Left lobe of liver (tissue), 2 donors: ENCODE results near the gene MDP1. TPM values are rescaled to one million over a fixed set of nuclear protein-coding genes. Genes with fewer than 3 reads are reported as not detected.

ENCODE experiments used
- ATAC-seq: fragments of 200-7000 bp; cut with Tn5 transposase; one replicate; pipeline ENCODE4 v1.9.1; 2020; ENCODE audit warnings: mild to moderate bottlenecking, moderate library complexity
- DNase-seq: peaks from one replicate; pipeline ENCODE4 v3.0.0-alpha.2; 2020; ENCODE audit warnings: low spot score
- total RNA-seq: library from RNA; stranded (reverse); gene quantifications from one replicate; pipeline ENCODE4 v1.2.1, GENCODE V29; 2021
- donor health status: DM: no; HTN: no; CAD: no; lungs with moderate emphysema.
- donor health status: DM: no; HTN: yes; CAD: no.

The MDP1 gene
- 5.0 TPM for total RNA-seq

DNA sequence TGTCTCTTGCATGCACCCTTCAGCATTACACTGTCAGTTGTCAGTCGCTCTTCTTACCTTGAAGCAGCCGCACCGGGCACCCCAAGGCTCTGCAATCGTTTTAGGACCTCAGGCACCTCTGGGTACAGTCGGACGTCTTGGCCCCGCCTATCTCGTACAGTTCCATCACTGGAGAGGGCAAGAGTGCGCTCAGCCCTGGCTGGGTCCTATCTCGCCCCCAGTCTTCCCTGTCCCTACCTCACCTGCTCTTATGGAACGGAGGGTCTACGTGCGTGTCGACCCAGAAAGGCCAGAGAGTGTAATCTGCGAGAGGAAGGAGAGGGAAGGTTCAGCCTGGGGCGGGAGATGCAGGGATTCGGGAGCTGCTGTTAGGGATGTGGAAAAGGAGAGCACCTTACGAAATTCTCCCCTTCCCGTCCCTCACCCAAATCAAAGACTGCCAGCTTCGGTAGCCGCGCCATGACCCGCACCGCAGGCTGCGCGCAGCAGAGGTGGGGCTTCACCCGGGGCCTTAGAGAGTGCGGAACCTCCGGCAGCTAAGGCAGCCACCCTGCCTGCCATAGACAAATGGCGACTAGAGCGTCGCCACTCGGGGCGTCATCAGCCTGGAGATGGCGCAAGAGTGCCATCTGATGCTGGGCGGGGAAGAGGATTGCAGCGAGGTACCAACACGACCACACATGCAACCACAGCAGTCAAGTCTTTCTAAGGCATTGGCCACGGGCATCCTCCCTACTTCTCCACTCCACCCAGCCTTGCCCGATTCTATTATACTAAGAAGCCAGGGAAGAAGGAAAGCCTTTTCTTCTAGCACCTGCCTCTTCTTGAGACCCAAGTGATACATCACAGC, at the start of gene MDP1:
MDP1 (minus strand) TSS at position 572 of the 850 bp plus-strand sequence; CDS start at position 461, 111 bp downstream.
- DNase-seq: peak; percentile 83
- peak; percentile 88 for ATAC-seq

DNA sequence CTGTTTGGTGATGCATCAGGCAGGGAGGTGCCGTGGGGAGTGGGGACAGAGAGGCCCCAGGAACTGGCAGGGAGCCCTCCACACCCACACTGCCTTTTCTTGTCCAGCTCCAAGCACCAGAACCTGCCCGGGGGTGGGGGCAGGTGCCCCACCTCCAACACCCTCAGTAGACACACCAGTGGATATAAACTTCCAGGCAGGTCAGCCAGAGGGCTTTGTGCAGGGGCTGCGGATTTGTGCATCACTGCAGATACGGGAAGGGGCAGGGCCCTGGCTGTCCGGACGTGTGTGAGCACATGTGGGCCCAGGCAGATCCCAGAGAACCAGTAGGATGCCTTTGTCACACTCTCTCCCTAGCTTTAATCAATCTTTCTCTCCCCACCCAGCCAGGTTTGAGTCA, 48.4 kb upstream of the MDP1 start:
- no peak for ATAC-seq
- no peak for DNase-seq

- ATAC-seq (no peak), DNase-seq (no peak)
Measured at GRCh38 chr14:24263848-24264247, 48.0 kb upstream of the MDP1 start.

- ATAC-seq: no peak
- DNase-seq: no peak
Measured at GRCh38 chr14:24262821-24263733, 47.2 kb upstream of the MDP1 start, which contains the start of gene TGM1. Gene TGM1, minus strand, starts transcription at chr14:24263177. Its CDS starts 825 bp downstream, at chr14:24262352.

GRCh38 chr14:24261969-24262327, 46.1 kb upstream of the MDP1 start:
- ATAC-seq (no peak), DNase-seq (no peak)

DNA sequence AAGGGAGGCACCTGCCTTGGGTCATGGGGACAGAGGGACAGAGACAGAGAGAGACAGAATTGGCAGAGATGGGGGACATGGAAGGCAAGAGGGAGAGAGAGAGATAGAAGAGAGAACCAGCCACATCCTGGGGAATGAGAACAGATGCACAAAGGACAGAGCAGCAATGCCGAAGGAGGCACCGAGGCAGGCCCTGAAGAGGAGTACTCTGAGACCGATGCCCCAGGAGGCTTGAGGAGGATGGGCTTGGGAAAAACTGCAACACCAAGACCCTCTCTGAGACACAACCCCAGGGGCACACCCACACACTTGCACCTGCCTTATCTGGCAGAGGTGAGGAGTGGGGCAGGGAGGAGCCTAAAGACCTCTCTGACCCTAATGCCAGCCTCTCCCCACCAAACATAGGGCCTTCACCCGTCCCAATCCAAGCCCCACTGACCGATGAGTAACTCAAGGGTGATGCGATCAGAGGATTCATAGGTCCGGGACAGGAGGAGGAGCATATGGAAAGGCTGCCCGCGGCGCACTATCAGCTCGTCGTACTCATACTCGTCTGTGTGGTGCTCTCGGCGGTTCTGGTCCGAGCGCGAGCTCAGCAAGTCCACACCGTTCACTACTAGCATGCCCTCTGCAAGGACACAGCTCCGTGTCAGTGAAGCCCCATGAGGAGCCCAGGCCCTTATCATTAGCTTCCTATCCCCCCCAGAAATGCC, 45.5 kb upstream of the MDP1 start:
- ATAC-seq: no peak
- DNase-seq: no peak

DNA sequence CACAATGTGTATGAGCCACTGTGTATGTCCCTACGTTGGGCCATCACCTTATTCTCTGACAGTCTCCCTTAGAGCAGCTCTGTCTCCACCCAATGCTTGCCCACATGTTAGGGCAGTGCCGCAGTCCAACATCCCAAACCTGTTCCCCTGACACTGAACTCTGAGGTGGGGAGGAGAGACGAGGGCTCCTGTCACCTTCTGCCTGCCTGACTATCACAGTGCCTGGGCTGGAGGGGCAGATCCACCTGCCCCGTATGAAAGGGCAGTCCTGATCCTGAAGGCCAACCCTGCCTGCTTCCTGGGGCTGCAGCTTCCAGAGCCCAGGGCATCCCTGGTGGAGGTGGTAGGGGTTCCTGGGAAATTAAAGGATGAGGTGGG, 44.9 kb upstream of the MDP1 start:
- DNase-seq: no peak
- no peak for ATAC-seq

- ATAC-seq (no peak), DNase-seq (no peak)
Measured at GRCh38 chr14:24260026-24260779, 44.3 kb upstream of the MDP1 start.

DNA sequence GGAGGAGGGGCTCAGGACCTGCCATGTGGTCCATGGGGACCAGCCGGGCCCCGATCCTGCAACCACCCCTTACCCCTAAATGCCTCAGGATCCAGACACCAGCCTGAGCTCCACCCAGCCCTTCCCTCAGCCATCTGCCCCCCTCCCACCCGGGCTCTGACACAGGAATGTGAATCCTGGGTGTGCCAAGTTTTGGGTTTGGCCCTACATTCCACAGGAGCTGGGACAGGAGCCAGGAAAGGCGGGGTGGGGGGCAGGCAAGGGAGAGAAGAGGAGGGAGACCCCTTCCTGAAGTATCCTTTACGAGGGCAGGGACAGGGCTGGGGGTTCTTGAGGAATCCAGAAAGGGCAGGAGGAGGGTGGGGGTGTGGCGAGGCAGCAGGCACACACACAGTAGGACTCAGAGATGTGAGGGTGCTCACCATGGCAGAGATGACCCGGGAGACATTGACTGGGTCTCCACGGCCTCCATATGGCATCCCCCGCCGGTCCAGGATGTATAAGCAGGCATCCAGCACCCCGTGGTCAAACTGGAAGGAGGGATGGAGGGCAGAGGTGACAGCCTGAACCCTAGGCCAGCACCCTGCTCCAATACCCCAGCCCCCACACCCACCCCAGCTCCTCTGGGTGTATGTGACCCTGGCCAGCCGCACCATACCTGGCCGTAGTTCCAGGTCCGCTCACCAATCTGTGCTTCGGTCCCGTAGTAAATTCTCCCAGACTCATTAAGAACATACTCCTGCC, 43.6 kb upstream of the MDP1 start:
- DNase-seq (no peak), ATAC-seq (no peak)

GRCh38 chr14:24258548-24259265, 42.8 kb upstream of the MDP1 start:
- no peak for ATAC-seq
- DNase-seq: no peak

- DNase-seq: no peak
Measured at GRCh38 chr14:24258119-24258518, 42.3 kb upstream of the MDP1 start.

GRCh38 chr14:24256960-24257359, 41.1 kb upstream of the MDP1 start:
- DNase-seq (no peak), ATAC-seq (no peak)

More at GRCh38 chr14:24258119-24258518, 42.3 kb upstream of the MDP1 start:
- no peak for ATAC-seq

DNA sequence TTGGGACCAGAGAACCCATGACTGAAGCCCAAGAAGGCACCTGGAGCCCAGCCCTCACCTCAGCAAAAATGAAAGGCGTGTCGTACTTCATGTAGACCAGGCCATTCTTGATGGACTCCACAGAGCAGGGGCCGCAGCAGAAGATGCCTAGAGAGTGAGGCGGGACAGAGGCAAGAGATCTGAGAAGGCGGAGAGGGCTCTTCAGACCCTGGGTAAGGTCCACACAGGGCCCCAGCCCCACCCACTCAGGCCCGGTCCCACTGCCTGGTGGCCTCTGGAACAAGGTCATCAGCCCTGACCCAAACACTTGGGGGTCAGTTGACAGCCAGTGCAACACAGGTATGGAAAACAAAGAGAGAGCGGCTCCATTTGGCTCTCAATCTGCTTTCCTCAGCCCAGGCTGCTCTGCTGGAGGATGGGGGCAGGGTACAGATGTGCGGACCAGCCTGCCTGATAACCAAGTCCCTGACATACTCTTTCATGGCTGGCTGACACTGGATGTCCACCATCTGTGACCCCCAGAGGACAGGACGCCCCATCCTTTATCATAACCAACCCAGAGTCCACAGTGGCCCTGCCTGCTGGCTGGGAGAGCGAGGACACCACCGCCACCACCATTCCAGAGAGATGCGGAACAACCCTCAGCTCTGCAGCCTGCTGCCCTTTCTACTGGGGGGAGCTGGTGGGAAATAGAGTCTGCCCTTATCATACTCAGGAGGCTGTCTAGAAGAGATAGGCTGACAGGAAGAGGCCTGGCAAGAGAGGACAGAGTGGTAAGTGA, 40.3 kb upstream of the MDP1 start:
- DNase-seq: no peak
- ATAC-seq: no peak

GRCh38 chr14:24255438-24255837, 39.6 kb upstream of the MDP1 start:
- ATAC-seq (no peak), DNase-seq (no peak)

GRCh38 chr14:24254630-24255392, 38.9 kb upstream of the MDP1 start:
- ATAC-seq: no peak
- no peak for DNase-seq

DNA sequence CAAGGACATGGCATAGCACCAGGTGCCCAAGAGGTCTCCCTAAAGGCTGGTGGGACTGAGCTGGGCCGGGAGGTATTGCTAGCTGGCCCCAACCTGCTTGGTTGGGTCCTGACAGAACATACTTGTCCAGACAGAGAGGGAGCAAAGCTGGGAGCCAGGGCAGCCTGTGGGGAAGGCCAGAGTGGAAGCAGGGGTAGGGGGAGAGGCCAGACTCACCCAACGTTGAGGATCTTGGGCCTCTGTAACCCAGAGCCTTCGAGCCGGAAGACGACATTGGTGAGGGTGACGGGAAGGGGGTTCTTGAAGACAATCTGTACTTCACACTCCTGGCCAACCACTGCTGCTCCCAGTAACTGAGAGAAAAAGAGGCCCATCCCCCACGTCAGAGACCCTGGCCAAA, 38.1 kb upstream of the MDP1 start:
- ATAC-seq (no peak), DNase-seq (no peak)

DNA sequence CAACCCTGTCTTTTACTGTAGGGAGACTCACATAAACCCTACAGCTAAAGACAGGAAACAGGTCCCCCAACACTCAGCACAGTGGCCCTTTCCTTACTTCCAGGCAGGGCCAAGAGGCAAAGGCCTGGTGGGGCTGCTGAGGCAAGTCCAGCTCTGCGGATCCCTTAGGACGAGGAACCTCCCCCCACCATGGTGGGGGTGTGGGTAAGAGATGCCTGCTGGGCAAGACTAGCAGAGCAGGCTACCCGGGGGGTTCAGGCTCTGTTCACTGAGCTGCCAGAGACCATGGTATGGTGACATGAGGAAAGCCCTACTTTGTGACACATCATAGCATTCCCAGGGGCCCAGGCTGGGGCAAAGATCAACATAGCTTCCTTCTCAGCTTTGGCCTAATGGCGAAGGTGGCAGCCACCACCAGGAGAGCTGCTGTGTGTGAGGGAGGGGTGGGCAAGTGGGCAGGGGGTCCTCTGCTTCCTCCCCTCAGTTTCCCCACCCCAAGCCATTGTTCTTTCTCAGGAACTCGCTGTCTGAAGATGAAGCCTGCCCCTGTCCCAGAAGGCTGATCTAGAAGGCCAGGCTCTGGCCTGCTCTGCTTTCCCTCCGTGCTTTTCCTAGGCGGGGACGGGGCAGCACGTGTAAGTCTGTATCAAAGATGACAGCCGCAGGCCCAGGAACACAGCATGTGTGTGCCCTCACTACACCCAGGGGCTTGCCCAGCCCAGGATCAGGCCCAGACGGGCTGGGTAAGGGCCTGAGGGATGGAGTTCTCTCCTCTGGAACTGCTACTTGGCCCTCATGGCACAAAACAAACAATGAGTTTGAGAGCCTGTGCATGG, 36.6 kb upstream of the MDP1 start:
- ATAC-seq (no peak), DNase-seq (no peak)
